Right ventricle myocardium inferior (tissue), 1 donor: ENCODE data around the gene SUPT20H. TPM values are rescaled to one million over a fixed set of nuclear protein-coding genes. Genes with fewer than 3 reads are reported as not detected.

Experiments
- ATAC-seq: fragments of 200-7000 bp; cut with Tn5 transposase; one replicate; pipeline ENCODE4 v1.9.1; 2020; ENCODE audit warnings: mild to moderate bottlenecking, moderate library complexity
- DNase-seq: peaks from one replicate; pipeline ENCODE4 v3.0.0; 2021; ENCODE audit errors: missing footprints
- intact Hi-C: fragments of 100-400 bp; cut with DNase I; formaldehyde crosslinking; loops from one replicate; pipeline ENCODE4 v1.11.0; 2022
- total RNA-seq: library from RNA; stranded (reverse); fragmentation: NEBNext Ultra II Directional; extraction: Animal tissue kit (Norgen Biotek cat#: 25700); gene quantifications from one replicate; pipeline ENCODE4 v1.2.1, GENCODE V29; 2021
- donor health status: DM: no; HTN: yes; CAD: no; lungs with severe emphysema.

The SUPT20H gene
- total RNA-seq, 1 donor from 2014 or later, result 20.7 TPM

- intact Hi-C loops, result no loop called here
- no peak for ATAC-seq
Observed at GRCh38 chr13:37023871-37024270, 35.6 kb downstream of the SUPT20H start.

GRCh38 chr13:37014609-37015008, 44.9 kb downstream of the SUPT20H start:
- intact Hi-C loops, result no loop called here
- DNase-seq (no peak), ATAC-seq (no peak)

More at GRCh38 chr13:37023871-37024270, 35.6 kb downstream of the SUPT20H start:
- DNase-seq, result no peak

- DNase-seq (no peak), ATAC-seq (no peak)
- intact Hi-C loops, result no loop called here
Observed at GRCh38 chr13:37011788-37012187, 47.7 kb downstream of the SUPT20H start.

DNA sequence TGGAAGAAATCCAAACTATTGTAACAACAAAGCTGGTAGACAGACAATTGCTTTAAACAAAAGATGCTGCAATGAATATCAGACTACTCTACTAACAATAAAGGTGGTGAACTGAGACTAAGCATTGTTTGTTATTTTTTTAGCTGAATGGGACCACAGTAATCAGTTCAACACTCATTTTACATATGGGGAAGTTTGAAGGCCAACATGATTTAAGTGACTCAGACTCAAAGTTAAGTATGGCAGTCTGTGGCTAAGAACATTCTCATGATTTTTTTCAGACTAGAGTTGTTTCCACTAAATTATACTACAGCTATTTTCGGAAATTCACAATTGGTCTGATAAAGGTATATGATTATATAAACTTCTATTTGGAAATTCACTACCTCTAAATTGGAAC, 48.5 kb downstream of the SUPT20H start:
- DNase-seq (no peak), ATAC-seq (no peak)
- intact Hi-C loops, result no loop called here

GRCh38 chr13:37010424-37010823, 49.1 kb downstream of the SUPT20H start:
- no peak for DNase-seq
- intact Hi-C loops, result no loop called here
- ATAC-seq, result no peak

GRCh38 chr13:37009692-37010091, 49.8 kb downstream of the SUPT20H start:
- intact Hi-C loops, result no loop called here
- ATAC-seq (no peak), DNase-seq (no peak)

- ATAC-seq, result no peak
- intact Hi-C loops, result no loop called here
- no peak for DNase-seq
Observed at GRCh38 chr13:37001921-37002250, 57.6 kb downstream of the SUPT20H start.

DNA sequence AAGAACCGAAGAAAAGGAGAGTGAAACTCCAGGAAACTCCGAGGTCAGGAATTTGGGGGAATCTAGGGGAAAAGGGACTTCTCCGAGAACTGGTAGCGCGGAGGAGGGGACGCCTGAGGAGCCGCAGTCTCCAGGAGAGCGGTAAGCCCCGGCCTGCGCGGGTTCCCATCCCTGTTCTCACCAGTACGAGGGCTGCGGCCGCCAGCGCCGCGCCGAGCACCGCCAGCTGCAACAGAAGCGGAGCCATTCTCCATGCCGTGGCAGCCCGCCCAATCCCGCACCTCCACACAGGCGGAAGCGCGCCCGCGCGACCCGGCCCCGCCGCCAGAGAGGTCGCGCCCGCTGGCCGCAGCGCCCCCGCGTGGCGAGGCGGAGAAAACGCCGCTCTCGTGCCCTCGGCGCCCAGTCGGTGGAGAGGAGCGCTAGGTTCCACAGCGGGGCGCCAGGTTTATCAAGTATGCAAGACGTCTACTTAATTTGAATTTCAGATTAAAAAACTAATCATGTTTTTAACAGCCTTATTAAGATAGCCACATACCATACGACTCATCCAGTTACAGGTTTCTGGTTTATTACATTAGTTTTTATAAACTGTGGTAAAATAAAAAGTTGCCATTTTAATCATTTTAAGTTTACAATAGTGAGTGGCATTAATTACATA, 60.3 kb downstream of the SUPT20H start, which contains the start of gene ALG5:
Gene ALG5 (minus strand): TSS at position 287 of the 661 bp plus-strand sequence. CDS start 40 bp downstream, at position 247.
- DNase-seq, result peak; percentile 96
- peak; percentile 93 for ATAC-seq
- intact Hi-C loops, result loop anchor here (10.0 kb wide), 1 partner anchor 574 kb away; no protein-coding TSS in a partner anchor

DNA sequence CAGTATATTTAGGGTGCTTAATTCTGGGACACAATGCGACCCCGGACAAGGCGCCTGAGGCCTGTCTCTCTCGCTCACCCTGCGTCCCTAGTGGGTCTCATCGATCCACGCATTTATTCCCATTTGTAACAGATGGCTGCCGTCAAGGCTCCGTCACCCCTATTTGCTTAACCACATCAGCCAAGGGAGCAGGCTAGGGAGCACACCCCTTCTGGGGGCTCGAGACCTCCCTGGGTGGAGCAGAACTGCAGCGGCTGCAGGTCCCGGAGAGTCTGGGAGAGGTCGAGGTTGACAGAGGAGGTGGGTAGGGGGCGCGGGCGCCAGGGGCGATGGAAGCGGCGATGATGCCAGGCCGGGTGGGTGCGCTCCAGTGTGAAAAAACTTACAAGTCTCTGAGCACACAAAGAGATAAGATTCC, 60.9 kb downstream of the SUPT20H start:
- DNase-seq (peak; percentile 65), ATAC-seq (no peak)
- intact Hi-C loops, result loop anchor here (10.0 kb wide), 1 partner anchor 574 kb away; no protein-coding TSS in a partner anchor

DNA sequence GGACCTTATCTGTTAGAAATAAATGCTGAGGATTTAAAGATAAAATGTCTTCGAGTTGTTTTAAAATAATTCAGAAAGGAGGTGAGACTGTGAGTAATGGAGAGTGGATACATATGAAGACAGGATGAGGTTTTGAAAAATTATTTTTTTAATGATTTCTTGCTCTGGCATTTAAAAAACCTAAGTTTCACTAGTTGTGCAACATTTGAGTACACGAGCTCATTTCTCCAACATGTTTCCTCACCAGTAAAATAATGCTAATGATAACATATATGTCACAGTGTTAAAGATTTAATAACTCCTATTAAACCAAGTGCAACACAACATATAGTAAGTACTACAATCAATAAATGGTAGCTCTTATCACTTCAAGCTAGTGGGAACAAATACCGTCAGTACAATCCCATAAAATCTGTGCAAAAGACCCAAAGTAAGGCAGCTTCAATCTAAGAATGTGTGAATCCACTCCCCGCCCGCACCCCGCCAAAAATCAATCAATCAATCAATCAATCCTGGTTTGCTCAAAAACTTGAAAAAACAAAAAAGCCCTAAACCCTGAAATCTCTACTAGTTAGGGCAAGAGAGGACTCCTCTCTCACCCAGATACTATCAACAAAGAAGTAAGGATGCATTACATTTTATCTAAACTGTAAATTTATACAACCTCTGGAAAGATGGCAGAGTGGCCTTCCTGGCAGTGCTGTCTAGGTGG, 61.6 kb downstream of the SUPT20H start:
- intact Hi-C loops, result loop anchor here (10.0 kb wide), 1 partner anchor 573 kb away; no protein-coding TSS in a partner anchor
- ATAC-seq, result no peak

DNA sequence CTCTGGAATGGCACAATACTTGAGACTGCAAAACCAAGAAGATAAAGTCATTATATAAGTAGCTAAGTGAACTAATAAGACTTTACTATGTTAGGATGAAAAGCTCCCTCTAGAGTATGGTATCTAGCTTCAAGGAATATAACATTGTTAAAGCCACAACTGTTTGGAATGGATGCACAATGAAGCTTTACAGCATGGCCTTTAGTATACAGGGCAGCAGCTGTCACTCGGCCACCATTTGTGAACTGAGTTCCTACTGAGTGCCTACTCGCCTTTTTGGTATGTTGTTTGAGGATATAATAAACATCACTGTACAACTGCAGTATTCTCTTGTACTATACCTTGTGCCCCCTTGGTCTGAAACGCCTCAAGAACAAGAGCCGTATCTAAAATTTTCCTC, 67.1 kb downstream of the SUPT20H start:
- DNase-seq (no peak), ATAC-seq (no peak)
- intact Hi-C loops, result loop anchor here (10.0 kb wide), 1 partner anchor 568 kb away; no protein-coding TSS in a partner anchor

More for the DNA sequence above, 61.6 kb downstream of the SUPT20H start:
- no peak for DNase-seq

- intact Hi-C loops, result no loop called here
- DNase-seq (no peak), ATAC-seq (no peak)
Observed at GRCh38 chr13:36986462-36987240, 72.8 kb downstream of the SUPT20H start.

GRCh38 chr13:36981156-36981743, 78.2 kb downstream of the SUPT20H start:
- DNase-seq (no peak), ATAC-seq (no peak)
- intact Hi-C loops, result loop anchor here (2.0 kb wide), 1 partner anchor 122 kb away; no protein-coding TSS in a partner anchor

DNA sequence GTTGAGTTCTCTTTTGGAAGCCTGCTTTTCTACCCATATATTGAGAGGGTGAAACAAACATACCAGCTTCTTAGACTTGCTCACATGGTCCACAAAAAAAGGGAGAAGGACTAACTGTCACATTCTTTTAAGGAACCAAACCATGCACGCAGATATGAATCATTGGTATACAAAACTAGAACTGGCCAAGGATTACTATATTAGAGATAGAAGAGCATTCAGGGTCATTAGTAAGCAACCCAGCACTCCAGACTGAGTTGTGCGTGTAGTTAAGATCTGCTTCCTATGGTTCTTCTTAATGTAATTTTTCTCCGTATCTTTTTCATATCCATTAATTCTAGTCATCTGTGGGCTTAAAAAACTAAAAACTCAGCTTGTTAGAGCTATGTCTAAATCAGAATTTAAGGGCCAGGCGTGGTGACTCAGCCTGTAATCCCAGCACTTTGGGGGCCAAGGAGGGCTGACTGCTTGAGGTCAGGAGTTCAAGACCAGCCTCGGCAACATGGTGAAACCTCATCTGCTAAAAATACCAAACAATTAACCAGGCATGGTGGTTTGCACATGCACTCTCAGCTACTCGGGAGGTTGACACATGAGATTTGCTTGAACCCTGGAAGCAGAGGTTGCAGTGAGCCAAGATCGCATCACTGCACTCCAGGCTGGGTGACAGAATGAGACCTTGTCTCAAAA, 80.0 kb downstream of the SUPT20H start:
- ATAC-seq, result no peak
- no peak for DNase-seq
- intact Hi-C loops, result loop anchor here (2.0 kb wide), 1 partner anchor 121 kb away; no protein-coding TSS in a partner anchor

GRCh38 chr13:36975172-36975571, 84.3 kb downstream of the SUPT20H start:
- intact Hi-C loops, result no loop called here
- DNase-seq, result no peak
- ATAC-seq, result no peak

DNA sequence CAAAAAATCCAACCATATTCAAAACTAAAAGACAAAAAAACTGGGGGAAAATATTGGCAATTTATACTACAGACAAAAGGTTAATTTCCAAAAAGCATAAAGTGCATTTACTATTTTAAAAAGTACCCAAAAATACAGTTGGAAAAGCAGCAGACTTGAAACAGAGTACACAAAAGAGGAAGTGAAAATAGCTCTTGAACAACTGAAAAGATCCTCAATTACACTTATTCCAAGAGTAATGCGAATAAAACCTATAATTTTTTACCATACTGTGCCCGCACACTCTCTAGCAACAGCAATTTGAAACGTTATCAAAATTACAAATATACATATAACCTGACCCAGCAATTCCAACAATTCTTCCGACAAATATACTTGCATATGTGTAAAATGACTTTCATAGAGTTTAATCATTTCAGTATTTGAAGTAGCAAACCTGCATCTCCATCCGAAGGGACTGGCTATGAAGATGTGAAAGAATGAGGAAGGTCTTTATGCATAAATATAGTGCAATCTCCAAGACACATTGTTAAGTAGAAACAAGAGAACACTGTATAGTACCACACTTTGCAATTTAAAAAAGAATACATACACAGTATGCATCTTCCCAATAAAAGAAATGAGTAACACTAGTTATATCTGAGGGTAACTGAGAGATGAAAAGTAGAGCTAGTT, 85.7 kb downstream of the SUPT20H start:
- ATAC-seq (no peak), DNase-seq (no peak)
- intact Hi-C loops, result no loop called here

DNA sequence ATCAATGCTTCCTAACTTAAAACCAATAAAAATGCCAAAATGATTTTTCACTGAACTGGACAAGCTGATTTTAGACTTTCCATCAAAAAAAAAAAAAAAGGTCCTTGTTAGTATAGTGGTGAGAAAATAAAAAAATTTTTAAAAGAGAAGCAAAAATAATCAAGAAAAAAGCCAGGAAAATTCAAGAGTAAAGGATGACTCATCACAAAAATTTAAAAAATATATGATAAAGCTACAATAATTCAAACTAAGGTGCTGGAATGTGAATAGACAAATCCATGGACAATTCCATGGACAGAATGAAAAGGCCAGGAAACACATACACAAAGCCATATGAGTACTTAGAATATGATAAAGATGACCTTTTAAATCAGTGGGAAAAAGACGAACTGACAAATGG, 86.5 kb downstream of the SUPT20H start:
- ATAC-seq, result no peak
- intact Hi-C loops, result no loop called here
- DNase-seq, result no peak

GRCh38 chr13:36966404-36966803, 93.1 kb downstream of the SUPT20H start:
- ATAC-seq (no peak), DNase-seq (no peak)
- intact Hi-C loops, result no loop called here
